Caco-2 (cell line): ENCODE data around the gene KCNAB3. TPM values are rescaled to one million over a fixed set of nuclear protein-coding genes. Genes with fewer than 3 reads are reported as not detected.

Experiments used
- BruUV-seq: library from RNA; stranded (reverse); fragments of 400-500 nt; replicated peaks from 2 replicates; lab custom pipeline; 2021; lab: Mats Ljungman, UMichigan
- CTCF ChIA-PET: fragments of 300-600 bp; sonication (Branson Sonifier 250); formaldehyde crosslinking; loops from one replicate; lab custom pipeline; 2022; ENCODE audit warnings: antibody characterized with exemption; lab: Charles Lee
- POLR2A ChIA-PET: fragments of 300-600 bp; sonication (Branson Sonifier 250); formaldehyde crosslinking; loops from one replicate; lab custom pipeline; 2022; ENCODE audit warnings: antibody characterized with exemption; lab: Charles Lee
- DNase-seq, 2 experiments: peaks; one replicate each; pipeline versions ENCODE4 v3.0.0 to v3.0.0-alpha.2; 2020 to 2022
- H3K27me3 ChIP-seq: replicated peaks from 2 replicates; pipeline ENCODE4 v1.6.0; 2011; ENCODE audit warnings: low read length; ENCODE audit not compliant: control insufficient read depth, insufficient read depth
- H3K36me3 ChIP-seq: 2 replicates; pipeline ENCODE4 v1.5.1; 2011; ENCODE audit warnings: low read length; ENCODE audit not compliant: control insufficient read depth, insufficient read depth
- H3K4me1 ChIP-seq: fragments of 250-450 bp; sonication (Bioruptor Pico); 2 replicates; pipeline ENCODE4 v1.5.1; 2020; ENCODE audit warnings: mild to moderate bottlenecking
- H3K4me3 ChIP-seq: 2 replicates; pipeline ENCODE4 v1.5.1; 2011; ENCODE audit warnings: low read depth, mild to moderate bottlenecking, control low read depth, low read length
- H3K9me3 ChIP-seq: fragments of 250-450 bp; sonication (Bioruptor Pico); 2 replicates; pipeline ENCODE4 v1.5.1; 2020; ENCODE audit warnings: mild to moderate bottlenecking, moderate library complexity
- H3K27ac Mint-ChIP-seq: one replicate; pipeline ENCODE4 v1.8.0; 2022; ENCODE audit warnings: mixed read lengths; ENCODE audit not compliant: unreplicated experiment
- H3K27me3 Mint-ChIP-seq: one replicate; pipeline ENCODE4 v1.8.0; 2022; ENCODE audit warnings: mixed read lengths; ENCODE audit not compliant: insufficient read depth, unreplicated experiment
- H3K36me3 Mint-ChIP-seq: one replicate; pipeline ENCODE4 v1.8.0; 2022; ENCODE audit warnings: mild to moderate bottlenecking, mixed read lengths; ENCODE audit not compliant: insufficient read depth, unreplicated experiment
- H3K4me1 Mint-ChIP-seq: one replicate; pipeline ENCODE4 v1.8.0; 2022; ENCODE audit warnings: low read depth, mixed read lengths; ENCODE audit not compliant: unreplicated experiment
- H3K4me3 Mint-ChIP-seq: one replicate; pipeline ENCODE4 v1.8.0; 2022; ENCODE audit warnings: mild to moderate bottlenecking, moderate library complexity, mixed read lengths; ENCODE audit not compliant: unreplicated experiment
- H3K9me3 Mint-ChIP-seq: one replicate; pipeline ENCODE4 v1.8.0; 2022; ENCODE audit warnings: mixed read lengths; ENCODE audit not compliant: unreplicated experiment
- CTCF ChIP-seq, 2 experiments: fragments of 200-600 bp in 1 of 2; IDR thresholded peaks; 1 replicate in 1 of 2; 2 replicates in 1 of 2; pipeline versions ENCODE4 v1.5.1 to v1.8.0; 2011 to 2022; ENCODE audit warnings: antibody characterized with exemption in 1 of 2, control low read depth in 1 of 2, inconsistent platforms in 1 of 2, low read depth in 1 of 2, low read length in 1 of 2, mild to moderate bottlenecking in 1 of 2, moderate library complexity in 1 of 2; ENCODE audit not compliant: insufficient read depth in 1 of 2, severe bottlenecking in 1 of 2, unreplicated experiment in 1 of 2
- intact Hi-C: fragments of 100-400 bp; cut with micrococcal nuclease; formaldehyde crosslinking; loops from one replicate; pipeline ENCODE4 v1.10.0; 2022; ENCODE audit not compliant: unreplicated experiment
- total RNA-seq: library from RNA; stranded (reverse); gene quantifications from 2 replicates; pipeline ENCODE4 v1.2.3, GENCODE V29; 2022

Gene KCNAB3
- total RNA-seq, 1 experiment from 2014 or later, result 2.0 TPM

- H3K4me1 ChIP-seq, result no peaks in the 10 kb centered on the region
- no peak overlapping the region for H3K4me3 ChIP-seq
- Mint-ChIP-seq H3K9me3 (no peaks in the 10 kb centered on the region), H3K27me3 (no peaks in the 10 kb centered on the region), H3K36me3 (peaks cover 51% of the 10 kb centered on the region), H3K27ac (no peak overlapping the region), H3K4me1 (no peaks in the 10 kb centered on the region), H3K4me3 (no peak overlapping the region)
- H3K36me3 ChIP-seq, result no peaks in the 10 kb centered on the region
- TF ChIP-seq CTCF (IDR thresholded peaks at IDR 0.05; ENCODE audit: insufficient read depth in 1 of 2, low read depth in 1 of 2, low read length in 1 of 2, severe bottlenecking in 1 of 2, unreplicated experiment in 1 of 2), result no peak
- ChIA-PET CTCF (no interaction called here), POLR2A (no interaction called here)
- intact Hi-C loops, result no loop called here
- no peaks in the 10 kb centered on the region for H3K9me3 ChIP-seq
- H3K27me3 ChIP-seq, result no peaks in the 10 kb centered on the region
- DNase-seq, result no peak
- no TSS peak for BruUV-seq
Measured at GRCh38 chr17:7943291-7943690, 13.6 kb upstream of the KCNAB3 start.

GRCh38 chr17:7940743-7941142, 11.1 kb upstream of the KCNAB3 start:
- peaks cover 39% of the 10 kb centered on the region for H3K36me3 Mint-ChIP-seq

GRCh38 chr17:7940034-7940433, 10.4 kb upstream of the KCNAB3 start:
- Mint-ChIP-seq H3K9me3 (no peaks in the 10 kb centered on the region), H3K4me3 (no peak overlapping the region), H3K27ac (no peak overlapping the region), H3K27me3 (no peaks in the 10 kb centered on the region), H3K4me1 (no peaks in the 10 kb centered on the region), H3K36me3 (peaks cover 34% of the 10 kb centered on the region)
- TF ChIP-seq CTCF (IDR thresholded peaks at IDR 0.05; ENCODE audit: insufficient read depth in 1 of 2, low read depth in 1 of 2, low read length in 1 of 2, severe bottlenecking in 1 of 2, unreplicated experiment in 1 of 2), result no peak
- Histone ChIP-seq H3K36me3 (no peaks in the 10 kb centered on the region), H3K27me3 (no peaks in the 10 kb centered on the region), H3K9me3 (no peaks in the 10 kb centered on the region), H3K4me3 (no peak overlapping the region), H3K4me1 (no peaks in the 10 kb centered on the region)
- no TSS peak for BruUV-seq
- intact Hi-C loops, result no loop called here
- ChIA-PET CTCF (no interaction called here), POLR2A (no interaction called here)
- no peak for DNase-seq

More at GRCh38 chr17:7940743-7941142, 11.1 kb upstream of the KCNAB3 start:
- no peaks in the 10 kb centered on the region for H3K27me3 Mint-ChIP-seq
- no TSS peak for BruUV-seq
- H3K4me1 Mint-ChIP-seq, result no peaks in the 10 kb centered on the region
- H3K9me3 ChIP-seq, result no peaks in the 10 kb centered on the region
- POLR2A ChIA-PET, result no interaction called here
- no peak overlapping the region for H3K27ac Mint-ChIP-seq
- CTCF ChIA-PET, result no interaction called here
- no peaks in the 10 kb centered on the region for H3K9me3 Mint-ChIP-seq
- no peaks in the 10 kb centered on the region for H3K4me1 ChIP-seq
- H3K4me3 Mint-ChIP-seq, result no peak overlapping the region
- no peaks in the 10 kb centered on the region for H3K36me3 ChIP-seq
- TF ChIP-seq CTCF (IDR thresholded peaks at IDR 0.05; ENCODE audit: insufficient read depth in 1 of 2, low read depth in 1 of 2, low read length in 1 of 2, severe bottlenecking in 1 of 2, unreplicated experiment in 1 of 2), result no peak
- no peaks in the 10 kb centered on the region for H3K27me3 ChIP-seq
- intact Hi-C loops, result no loop called here
- H3K4me3 ChIP-seq, result no peak overlapping the region
- DNase-seq, result no peak
